ENCODE measurements around the gene DNAJB6.

Gene DNAJB6

DNA sequence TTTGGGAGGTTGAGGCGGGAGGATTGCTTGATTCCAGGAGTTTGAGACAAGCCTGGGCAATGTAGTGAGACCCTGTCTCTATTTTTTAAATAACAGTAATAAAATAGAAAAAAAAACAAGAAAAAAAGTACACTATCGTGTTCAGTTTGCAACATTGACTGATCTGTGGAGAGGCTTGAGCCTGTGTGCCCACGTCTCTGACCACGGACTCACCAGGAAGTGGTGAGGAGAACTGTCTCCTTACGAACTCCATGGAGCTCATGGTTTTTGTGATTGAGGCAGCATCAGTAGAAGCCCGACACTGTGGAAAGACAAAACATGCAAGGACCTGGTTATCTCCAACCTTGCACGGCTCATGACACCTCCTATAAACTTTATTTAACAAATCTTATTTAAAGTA, 23.9 kb upstream of the DNAJB6 start:
- H3K79me1 ChIP-seq (ENCODE audit: low read depth, low read length), result no peaks in the 10 kb centered on the region
- no peak overlapping the region for H2AFZ ChIP-seq (ENCODE audit: low read length)
- no peak for DNase-seq (ENCODE audit: low spot score)

DNA sequence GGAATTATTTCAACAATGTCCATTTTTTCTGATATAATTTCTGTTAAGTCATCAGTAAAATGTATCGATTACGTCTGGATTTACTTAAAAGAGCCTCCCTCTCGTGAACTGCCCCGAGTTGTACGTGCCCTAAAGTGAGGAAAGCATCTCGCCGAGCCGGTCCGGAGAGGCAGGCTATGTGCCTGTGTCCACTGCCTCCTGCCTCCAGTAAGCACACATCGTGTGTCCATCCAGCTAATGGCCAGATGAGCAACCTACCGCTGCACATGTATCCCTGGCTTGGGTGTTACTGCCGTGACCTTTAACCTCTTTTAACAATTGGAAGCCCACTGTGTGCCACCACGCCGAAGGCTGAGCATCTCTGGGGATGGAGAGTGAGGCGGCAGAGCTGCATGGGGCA, 23.2 kb upstream of the DNAJB6 start:
- H2AFZ ChIP-seq (ENCODE audit: low read length), result peak overlapping the region; percentile 13
- no peak overlapping the region for H2BK12ac ChIP-seq (ENCODE audit: low read length)
- WGBS, 2 donors (ENCODE audit: extremely low coverage in 2 of 2, insufficient read length in 2 of 2, insufficient replicate concordance in 1 of 2), result no CpG with 5 or more reads among the region's 15 CpGs
- no peak overlapping the region for H3K27ac ChIP-seq (replicated peaks; ENCODE audit: low read length)
- no peaks in the 10 kb centered on the region for H3K27me3 ChIP-seq (ENCODE audit: control insufficient read depth in 3 of 3, insufficient read depth in 3 of 3, low read depth in 1 of 3, low read length in 3 of 3)
- no peaks in the 10 kb centered on the region for H3K79me1 ChIP-seq (ENCODE audit: low read depth, low read length)
- H3K4me3 ChIP-seq (ENCODE audit: low read length in 2 of 2), result no peak overlapping the region
- no peak overlapping the region for H2BK120ac ChIP-seq (ENCODE audit: low read depth, low read length)
- no peaks in the 10 kb centered on the region for H3K9me3 ChIP-seq (replicated peaks in 1 of 2; ENCODE audit: control insufficient read depth in 2 of 2, insufficient read depth in 1 of 2, low read depth in 1 of 2, low read length in 2 of 2)
- H2AK5ac ChIP-seq (ENCODE audit: low read depth, low read length), result peak overlapping the region; percentile 75
- no peak overlapping the region for H2BK5ac ChIP-seq (ENCODE audit: low read length)
- H3K4me2 ChIP-seq (ENCODE audit: insufficient read depth, low read length, poor library complexity, severe bottlenecking), result no peak overlapping the region
- H4K8ac ChIP-seq (ENCODE audit: low read depth, low read length), result no peak overlapping the region
- H2BK15ac ChIP-seq (ENCODE audit: low read length), result peak overlapping the region; percentile 89
- H3K36me3 ChIP-seq (replicated peaks in 1 of 2; ENCODE audit: control insufficient read depth in 2 of 2, insufficient read depth in 2 of 2, low read length in 2 of 2), result no peaks in the 10 kb centered on the region
- no peak overlapping the region for H3K9ac ChIP-seq (ENCODE audit: low read depth, low read length, poor library complexity)
- DNase-seq (ENCODE audit: low spot score), result no peak
- peak overlapping the region; percentile 8 for H3K23ac ChIP-seq (ENCODE audit: low read depth, low read length, poor library complexity)
- H3K4ac ChIP-seq (ENCODE audit: low read length), result no peak overlapping the region
- H3K14ac ChIP-seq (ENCODE audit: low read length), result peak overlapping the region; percentile 56
- no peak overlapping the region for H4K91ac ChIP-seq (ENCODE audit: low read depth, low read length, poor library complexity)
- peaks cover 0 to 9% of the 10 kb centered on the region in 2 donors for H3K4me1 ChIP-seq (ENCODE audit: control insufficient read depth in 2 of 2, insufficient read depth in 1 of 2, low read depth in 1 of 2, low read length in 2 of 2)
- peak overlapping the region; percentile 71 for H3K18ac ChIP-seq (ENCODE audit: low read length)

More for the DNA sequence above, 23.9 kb upstream of the DNAJB6 start:
- Histone ChIP-seq H3K9me3 (replicated peaks in 1 of 2; ENCODE audit: control insufficient read depth in 2 of 2, insufficient read depth in 1 of 2, low read depth in 1 of 2, low read length in 2 of 2) (no peaks in the 10 kb centered on the region), H2BK15ac (ENCODE audit: low read length) (no peak overlapping the region), H3K4ac (ENCODE audit: low read length) (no peak overlapping the region), H4K8ac (ENCODE audit: low read depth, low read length) (no peak overlapping the region), H2BK5ac (ENCODE audit: low read length) (no peak overlapping the region), H3K14ac (ENCODE audit: low read length) (no peak overlapping the region), H2BK12ac (ENCODE audit: low read length) (no peak overlapping the region), H3K23ac (ENCODE audit: low read depth, low read length, poor library complexity) (no peak overlapping the region), H2AK5ac (ENCODE audit: low read depth, low read length) (no peak overlapping the region), H3K4me2 (ENCODE audit: insufficient read depth, low read length, poor library complexity, severe bottlenecking) (no peak overlapping the region), H3K18ac (ENCODE audit: low read length) (no peak overlapping the region), H3K36me3 (replicated peaks in 1 of 2; ENCODE audit: control insufficient read depth in 2 of 2, insufficient read depth in 2 of 2, low read length in 2 of 2) (no peaks in the 10 kb centered on the region), H3K27ac (replicated peaks; ENCODE audit: low read length) (no peak overlapping the region), H4K91ac (ENCODE audit: low read depth, low read length, poor library complexity) (no peak overlapping the region), H2BK120ac (ENCODE audit: low read depth, low read length) (no peak overlapping the region), H3K9ac (ENCODE audit: low read depth, low read length, poor library complexity) (no peak overlapping the region), H3K4me3 (ENCODE audit: low read length in 2 of 2) (no peak overlapping the region), H3K27me3 (ENCODE audit: control insufficient read depth in 3 of 3, insufficient read depth in 3 of 3, low read depth in 1 of 3, low read length in 3 of 3) (no peaks in the 10 kb centered on the region), H3K4me1 (ENCODE audit: control insufficient read depth in 2 of 2, insufficient read depth in 1 of 2, low read depth in 1 of 2, low read length in 2 of 2) (peaks cover 0 to 4% of the 10 kb centered on the region in 2 donors)
- no CpG with 5 or more reads among the region's 7 CpGs for WGBS, 2 donors (ENCODE audit: extremely low coverage in 2 of 2, insufficient read length in 2 of 2, insufficient replicate concordance in 1 of 2)

DNA sequence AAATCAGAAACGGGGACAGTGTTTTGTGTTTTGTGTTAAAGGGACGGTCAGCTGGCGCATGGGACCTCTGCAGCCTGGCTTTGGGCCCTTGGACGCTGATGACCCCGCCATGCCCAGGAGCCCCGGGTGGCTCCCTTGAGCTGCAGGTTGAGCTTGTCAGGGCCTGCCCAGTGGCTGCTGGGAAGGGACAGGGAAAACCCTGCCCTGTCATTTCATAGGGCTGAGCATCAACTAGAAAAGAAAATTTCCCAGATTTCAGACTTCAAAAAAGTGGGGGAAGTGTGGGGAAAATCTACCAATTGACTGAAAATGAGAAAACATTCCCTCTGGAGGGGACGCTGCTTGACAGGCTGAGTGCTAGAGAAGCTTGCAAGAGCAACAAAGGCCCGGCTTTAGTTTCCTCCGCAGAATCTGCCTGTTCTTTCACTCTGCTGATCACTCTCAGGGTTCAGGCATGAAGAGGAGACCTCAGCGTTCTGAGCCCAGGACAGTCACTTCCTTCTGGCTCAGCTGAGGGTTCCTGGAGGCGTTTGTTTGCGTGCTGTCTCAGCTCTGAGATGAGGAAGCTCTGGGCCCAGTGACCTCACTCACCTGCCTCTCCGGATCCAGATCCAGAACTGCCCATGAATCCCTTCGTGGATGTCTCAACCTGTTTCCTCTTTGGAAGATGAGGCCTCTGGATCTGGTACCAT, 18.6 kb upstream of the DNAJB6 start:
- H3K18ac ChIP-seq (ENCODE audit: low read length), result peak overlapping the region; percentile 15
- no peaks in the 10 kb centered on the region for H3K79me1 ChIP-seq (ENCODE audit: low read depth, low read length)
- H2BK15ac ChIP-seq (ENCODE audit: low read length), result peak overlapping the region; percentile 4
- H2BK120ac ChIP-seq (ENCODE audit: low read depth, low read length), result no peak overlapping the region
- H3K9me3 ChIP-seq (replicated peaks in 1 of 2; ENCODE audit: control insufficient read depth in 2 of 2, insufficient read depth in 1 of 2, low read depth in 1 of 2, low read length in 2 of 2), result no peaks in the 10 kb centered on the region
- no CpG with 5 or more reads among the region's 14 CpGs for WGBS, 2 donors (ENCODE audit: extremely low coverage in 2 of 2, insufficient read length in 2 of 2, insufficient replicate concordance in 1 of 2)
- no peak overlapping the region for H3K23ac ChIP-seq (ENCODE audit: low read depth, low read length, poor library complexity)
- H3K14ac ChIP-seq (ENCODE audit: low read length), result no peak overlapping the region
- peak overlapping the region; percentile 85 for H2AFZ ChIP-seq (ENCODE audit: low read length)
- H4K8ac ChIP-seq (ENCODE audit: low read depth, low read length), result no peak overlapping the region
- no peak overlapping the region for H2AK5ac ChIP-seq (ENCODE audit: low read depth, low read length)
- H3K27me3 ChIP-seq (ENCODE audit: control insufficient read depth in 3 of 3, insufficient read depth in 3 of 3, low read depth in 1 of 3, low read length in 3 of 3), result no peaks in the 10 kb centered on the region
- H2BK12ac ChIP-seq (ENCODE audit: low read length), result no peak overlapping the region
- no peak for DNase-seq (ENCODE audit: low spot score)
- H3K4me2 ChIP-seq (ENCODE audit: insufficient read depth, low read length, poor library complexity, severe bottlenecking), result no peak overlapping the region
- no peak overlapping the region for H3K4me3 ChIP-seq (ENCODE audit: low read length in 2 of 2)
- H3K4ac ChIP-seq (ENCODE audit: low read length), result no peak overlapping the region
- no peak overlapping the region for H2BK5ac ChIP-seq (ENCODE audit: low read length)
- peaks cover 0 to 5% of the 10 kb centered on the region in 2 donors for H3K4me1 ChIP-seq (ENCODE audit: control insufficient read depth in 2 of 2, insufficient read depth in 1 of 2, low read depth in 1 of 2, low read length in 2 of 2)
- H3K9ac ChIP-seq (ENCODE audit: low read depth, low read length, poor library complexity), result no peak overlapping the region
- no peak overlapping the region for H4K91ac ChIP-seq (ENCODE audit: low read depth, low read length, poor library complexity)
- H3K27ac ChIP-seq (replicated peaks; ENCODE audit: low read length), result peak overlapping the region; percentile 51
- H3K36me3 ChIP-seq (replicated peaks in 1 of 2; ENCODE audit: control insufficient read depth in 2 of 2, insufficient read depth in 2 of 2, low read length in 2 of 2), result no peaks in the 10 kb centered on the region

DNA sequence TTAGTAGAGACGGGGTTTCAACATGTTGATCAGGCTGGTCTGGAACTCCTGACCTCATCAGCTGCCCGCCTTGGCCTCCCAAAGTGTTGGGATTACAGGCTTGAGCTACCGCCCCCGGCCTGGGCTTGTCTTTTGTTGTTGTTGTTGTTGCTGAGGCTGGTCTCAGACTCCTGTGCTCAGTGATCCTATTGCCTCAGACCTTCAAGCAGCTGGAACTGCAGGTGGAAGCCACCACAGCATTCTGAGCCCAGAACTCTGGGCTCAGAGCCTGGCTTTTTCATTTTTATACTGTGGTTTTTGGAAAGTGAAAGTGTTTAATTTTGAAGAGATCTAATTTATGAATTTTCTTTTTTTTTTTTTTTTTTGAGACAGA, 16.2 kb upstream of the DNAJB6 start:
- Histone ChIP-seq H3K14ac (ENCODE audit: low read length) (no peak overlapping the region), H3K23ac (ENCODE audit: low read depth, low read length, poor library complexity) (no peak overlapping the region), H3K4me3 (ENCODE audit: low read length in 2 of 2) (no peak overlapping the region), H2AK5ac (ENCODE audit: low read depth, low read length) (no peak overlapping the region), H2BK120ac (ENCODE audit: low read depth, low read length) (no peak overlapping the region), H2AFZ (ENCODE audit: low read length) (no peak overlapping the region), H3K27me3 (ENCODE audit: control insufficient read depth in 3 of 3, insufficient read depth in 3 of 3, low read depth in 1 of 3, low read length in 3 of 3) (no peaks in the 10 kb centered on the region), H3K4ac (ENCODE audit: low read length) (no peak overlapping the region), H3K27ac (replicated peaks; ENCODE audit: low read length) (no peak overlapping the region), H3K18ac (ENCODE audit: low read length) (no peak overlapping the region), H2BK12ac (ENCODE audit: low read length) (no peak overlapping the region), H3K79me1 (ENCODE audit: low read depth, low read length) (no peaks in the 10 kb centered on the region), H2BK5ac (ENCODE audit: low read length) (no peak overlapping the region), H2BK15ac (ENCODE audit: low read length) (no peak overlapping the region), H3K9me3 (replicated peaks in 1 of 2; ENCODE audit: control insufficient read depth in 2 of 2, insufficient read depth in 1 of 2, low read depth in 1 of 2, low read length in 2 of 2) (no peaks in the 10 kb centered on the region), H3K36me3 (replicated peaks in 1 of 2; ENCODE audit: control insufficient read depth in 2 of 2, insufficient read depth in 2 of 2, low read length in 2 of 2) (no peaks in the 10 kb centered on the region), H4K91ac (ENCODE audit: low read depth, low read length, poor library complexity) (no peak overlapping the region), H3K9ac (ENCODE audit: low read depth, low read length, poor library complexity) (no peak overlapping the region), H3K4me2 (ENCODE audit: insufficient read depth, low read length, poor library complexity, severe bottlenecking) (no peak overlapping the region), H3K4me1 (ENCODE audit: control insufficient read depth in 2 of 2, insufficient read depth in 1 of 2, low read depth in 1 of 2, low read length in 2 of 2) (peaks cover 0 to 5% of the 10 kb centered on the region in 2 donors), H4K8ac (ENCODE audit: low read depth, low read length) (no peak overlapping the region)
- no CpG with 5 or more reads among the region's 4 CpGs for WGBS, 2 donors (ENCODE audit: extremely low coverage in 2 of 2, insufficient read length in 2 of 2, insufficient replicate concordance in 1 of 2)
- no peak for DNase-seq (ENCODE audit: low spot score)

Measured in neuronal stem cell (in vitro differentiated cells).